GM18505 (cell line): Measurements from ENCODE around the gene EPN3.

Experiments
- ATAC-seq: cut with Tn5 transposase; IDR thresholded peaks from one replicate; pipeline ENCODE4 v1.9.1; 2021; ENCODE audit not compliant: unreplicated experiment
- POLR2A ChIP-seq: IDR thresholded peaks from 4 replicates; pipeline ENCODE4 v1.6.1; 2011; ENCODE audit warnings: borderline replicate concordance; ENCODE audit not compliant: insufficient read depth, insufficient read length; ENCODE audit errors: extremely low read depth

Gene EPN3

DNA sequence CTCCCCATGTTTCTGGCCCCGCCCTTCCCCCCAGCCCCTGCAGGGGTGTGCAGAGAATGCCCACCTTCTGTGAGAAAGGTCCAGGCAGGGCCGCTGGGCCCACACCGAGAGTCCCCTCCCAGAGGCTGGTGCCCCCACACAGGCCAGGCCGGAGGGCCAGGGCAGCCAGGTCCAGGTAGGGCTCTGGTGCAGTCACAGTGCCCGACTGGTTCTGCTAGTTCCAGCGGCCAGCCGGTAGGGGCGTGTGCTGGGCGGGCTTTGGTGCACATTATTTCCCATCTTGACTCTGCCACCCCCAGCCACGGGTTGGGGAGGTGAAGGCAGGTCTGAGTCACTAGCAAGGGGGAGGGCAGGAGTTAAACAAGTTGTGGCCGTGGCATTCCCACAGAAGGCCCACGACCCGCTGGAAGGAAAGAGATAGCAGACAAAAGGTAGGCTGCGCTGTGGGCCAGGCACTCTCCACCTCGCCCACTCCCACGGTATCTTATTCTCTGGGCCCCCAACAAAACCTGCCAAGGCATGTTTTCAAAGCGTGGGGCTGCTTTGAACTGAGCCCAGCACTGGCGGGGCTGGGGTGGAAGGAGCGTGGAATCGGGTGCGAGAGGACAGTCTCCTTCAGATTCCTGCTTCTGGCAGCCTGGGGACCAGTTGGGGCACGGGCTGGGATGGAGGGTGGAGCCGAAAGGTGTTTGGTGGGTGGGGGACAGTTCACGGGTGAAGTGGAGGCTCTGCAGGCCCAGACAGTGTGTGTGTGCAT, 1.9 kb downstream of the EPN3 start:
- ATAC-seq, result no peak
- no peak for TF ChIP-seq POLR2A

DNA sequence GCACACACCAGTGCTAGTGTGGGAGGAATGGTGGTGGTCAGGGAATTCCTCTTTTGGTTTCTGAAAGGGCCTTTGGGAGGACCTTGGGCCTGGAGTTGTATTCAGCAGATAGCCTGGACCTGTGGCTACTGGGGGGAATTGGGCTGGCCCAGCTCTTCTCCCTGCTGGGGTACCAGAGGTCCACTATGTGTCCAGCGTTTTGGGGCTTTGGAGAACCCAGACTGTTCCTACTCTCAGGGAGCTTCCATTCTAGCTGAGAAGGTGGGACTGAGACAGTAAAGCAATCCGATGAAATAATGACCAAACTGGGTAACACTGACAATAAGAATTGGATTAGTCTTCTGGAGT, 2.4 kb downstream of the EPN3 start:
- no peak for ATAC-seq

GRCh38 chr17:50535407-50535806, 2.9 kb downstream of the EPN3 start:
- no peak for ATAC-seq
- no peak for TF ChIP-seq POLR2A

More for the DNA sequence above, 2.4 kb downstream of the EPN3 start:
- TF ChIP-seq POLR2A, result no peak

GRCh38 chr17:50536683-50537646, 4.4 kb downstream of the EPN3 start:
- no peak for TF ChIP-seq POLR2A
- no peak for ATAC-seq

DNA sequence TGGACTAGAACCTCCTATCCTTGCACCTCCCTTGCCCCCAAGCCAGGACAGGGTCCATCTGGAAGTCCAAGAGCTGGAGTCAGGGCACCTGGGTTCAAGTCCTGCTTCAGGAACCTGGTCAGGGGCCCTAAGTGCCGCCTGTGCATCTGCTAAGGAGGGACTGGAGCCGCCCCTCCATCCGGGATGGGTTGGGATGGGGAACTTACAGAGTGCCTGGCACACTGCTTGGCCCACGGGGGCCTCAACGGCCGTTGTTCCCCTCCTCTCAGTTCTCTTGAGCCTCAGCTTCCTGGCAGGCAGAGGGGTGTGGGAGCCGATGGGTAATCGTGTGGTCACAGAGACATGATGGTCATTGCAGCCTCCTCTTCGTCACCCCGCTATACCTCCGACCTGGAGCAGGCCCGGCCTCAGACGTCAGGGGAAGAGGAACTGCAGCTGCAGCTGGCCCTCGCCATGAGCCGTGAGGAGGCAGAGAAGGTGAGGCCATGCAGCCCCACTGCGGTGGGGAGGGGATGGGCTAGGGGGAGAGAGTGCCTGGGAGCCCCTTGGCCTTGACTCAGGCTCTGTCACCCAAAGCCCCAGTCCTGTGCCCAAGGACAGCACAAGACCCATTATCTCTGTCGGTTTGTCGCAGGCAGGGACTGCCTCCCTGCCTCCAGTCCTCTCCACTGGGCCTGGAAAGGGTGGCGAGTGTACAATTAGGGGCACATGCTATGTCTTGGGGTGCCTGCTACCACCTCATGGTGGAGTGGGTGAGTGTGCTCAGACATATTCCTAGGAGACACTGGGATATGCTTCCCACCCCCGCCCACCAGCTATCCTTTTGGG, 5.4 kb downstream of the EPN3 start:
- TF ChIP-seq POLR2A, result no peak
- no peak for ATAC-seq

GRCh38 chr17:50538549-50539410, 6.2 kb downstream of the EPN3 start:
- TF ChIP-seq POLR2A, result no peak
- ATAC-seq, result no peak

GRCh38 chr17:50539762-50540559, 7.4 kb downstream of the EPN3 start:
- ATAC-seq, result no peak

GRCh38 chr17:50540560-50541401, 8.2 kb downstream of the EPN3 start:
- no peak for TF ChIP-seq POLR2A
- no peak for ATAC-seq

More at GRCh38 chr17:50539762-50540559, 7.4 kb downstream of the EPN3 start:
- no peak for TF ChIP-seq POLR2A

- TF ChIP-seq POLR2A, result no peak
- no peak for ATAC-seq
These were observed 8.8 kb downstream of the EPN3 start for GRCh38 chr17:50541402-50541715.

DNA sequence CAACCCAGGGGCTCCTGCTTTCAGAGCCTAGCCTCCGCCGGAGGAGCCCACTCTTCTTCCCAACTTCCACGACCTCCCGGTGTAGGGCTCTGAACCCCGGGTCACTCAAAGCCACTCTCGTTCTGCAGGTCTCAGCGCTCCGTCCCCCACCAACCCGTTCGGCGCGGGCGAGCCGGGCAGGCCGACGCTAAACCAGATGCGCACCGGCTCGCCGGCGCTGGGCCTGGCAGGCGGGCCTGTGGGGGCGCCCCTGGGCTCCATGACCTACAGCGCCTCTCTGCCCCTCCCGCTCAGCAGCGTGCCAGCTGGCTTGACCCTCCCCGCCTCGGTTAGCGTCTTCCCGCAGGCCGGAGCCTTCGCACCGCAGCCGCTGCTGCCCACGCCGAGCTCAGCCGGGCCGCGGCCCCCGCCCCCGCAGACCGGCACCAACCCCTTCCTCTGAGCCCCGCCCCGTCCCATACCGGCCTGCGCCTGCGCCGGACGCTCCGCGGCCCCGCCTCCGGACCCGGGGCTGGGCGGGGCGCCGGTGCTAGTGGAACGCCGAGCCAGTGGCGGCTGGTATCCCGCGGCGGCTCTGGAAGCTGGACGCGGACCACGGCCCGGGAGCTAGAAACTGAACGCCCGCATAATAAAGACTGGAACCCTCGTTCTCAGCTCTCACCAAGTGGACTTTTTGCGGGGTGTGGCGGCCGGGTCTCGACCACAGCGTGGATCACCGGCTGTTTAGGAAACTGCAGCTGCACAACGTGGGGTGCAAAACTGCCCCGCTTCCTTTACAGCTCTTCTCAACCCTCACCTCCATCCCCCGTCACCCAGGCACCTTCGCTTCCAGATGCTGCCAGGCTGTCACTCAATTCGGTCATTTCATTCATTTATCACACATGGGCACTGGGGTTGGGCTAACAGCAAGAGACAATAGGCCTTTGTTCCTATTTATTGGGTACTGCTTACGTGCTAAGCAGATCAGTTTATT, 9.5 kb downstream of the EPN3 start:
- TF ChIP-seq POLR2A, result peak; percentile 43
- peak; percentile 66 for ATAC-seq
